ENCODE data around the gene CCNB1IP1.

CCNB1IP1 gene

GRCh38 chr14:20375471-20375870 lies 42.4 kb upstream of the CCNB1IP1 start:
- no peak overlapping the region for H3K27ac ChIP-seq
- TF ChIP-seq, protein P1, sequence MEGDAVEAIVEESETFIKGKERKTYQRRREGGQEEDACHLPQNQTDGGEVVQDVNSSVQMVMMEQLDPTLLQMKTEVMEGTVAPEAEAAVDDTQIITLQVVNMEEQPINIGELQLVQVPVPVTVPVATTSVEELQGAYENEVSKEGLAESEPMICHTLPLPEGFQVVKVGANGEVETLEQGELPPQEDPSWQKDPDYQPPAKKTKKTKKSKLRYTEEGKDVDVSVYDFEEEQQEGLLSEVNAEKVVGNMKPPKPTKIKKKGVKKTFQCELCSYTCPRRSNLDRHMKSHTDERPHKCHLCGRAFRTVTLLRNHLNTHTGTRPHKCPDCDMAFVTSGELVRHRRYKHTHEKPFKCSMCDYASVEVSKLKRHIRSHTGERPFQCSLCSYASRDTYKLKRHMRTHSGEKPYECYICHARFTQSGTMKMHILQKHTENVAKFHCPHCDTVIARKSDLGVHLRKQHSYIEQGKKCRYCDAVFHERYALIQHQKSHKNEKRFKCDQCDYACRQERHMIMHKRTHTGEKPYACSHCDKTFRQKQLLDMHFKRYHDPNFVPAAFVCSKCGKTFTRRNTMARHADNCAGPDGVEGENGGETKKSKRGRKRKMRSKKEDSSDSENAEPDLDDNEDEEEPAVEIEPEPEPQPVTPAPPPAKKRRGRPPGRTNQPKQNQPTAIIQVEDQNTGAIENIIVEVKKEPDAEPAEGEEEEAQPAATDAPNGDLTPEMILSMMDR (conservative IDR thresholded peaks at IDR 0.05) = no peak

DNA sequence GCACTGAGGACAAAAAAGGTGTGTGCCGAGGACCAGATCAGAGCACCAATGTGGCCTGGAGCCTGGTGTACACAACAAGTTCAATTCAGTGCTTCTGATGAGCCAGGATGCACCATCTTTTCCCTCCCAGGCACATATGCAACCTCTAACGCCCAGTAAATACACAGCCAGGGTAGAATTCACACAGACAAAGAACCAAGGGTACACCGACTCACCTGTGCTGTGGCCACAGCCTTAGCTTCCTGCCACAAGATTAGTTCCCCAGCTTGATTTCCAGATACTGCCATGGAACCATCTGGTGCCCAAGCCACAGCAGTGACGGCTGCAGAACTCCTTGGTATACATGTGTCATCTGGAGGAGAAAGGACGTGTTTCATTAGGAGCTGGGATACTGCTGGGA lies 39.7 kb upstream of the CCNB1IP1 start:
- TF ChIP-seq, protein P1 (conservative IDR thresholded peaks at IDR 0.05) = no peak
- H3K27ac ChIP-seq = no peak overlapping the region

- H3K27ac ChIP-seq = no peak overlapping the region
- TF ChIP-seq, protein P1 (conservative IDR thresholded peaks at IDR 0.05) = no peak
Measured at GRCh38 chr14:20365928-20366327, 32.8 kb upstream of the CCNB1IP1 start.

- peak overlapping the region; percentile 50 for H3K27ac ChIP-seq
Measured at GRCh38 chr14:20358474-20358873, 25.4 kb upstream of the CCNB1IP1 start.

- TF ChIP-seq, protein P1 (conservative IDR thresholded peaks at IDR 0.05) = no peak
- H3K27ac ChIP-seq = no peak overlapping the region
Measured at GRCh38 chr14:20356422-20356821, 23.3 kb upstream of the CCNB1IP1 start.

DNA sequence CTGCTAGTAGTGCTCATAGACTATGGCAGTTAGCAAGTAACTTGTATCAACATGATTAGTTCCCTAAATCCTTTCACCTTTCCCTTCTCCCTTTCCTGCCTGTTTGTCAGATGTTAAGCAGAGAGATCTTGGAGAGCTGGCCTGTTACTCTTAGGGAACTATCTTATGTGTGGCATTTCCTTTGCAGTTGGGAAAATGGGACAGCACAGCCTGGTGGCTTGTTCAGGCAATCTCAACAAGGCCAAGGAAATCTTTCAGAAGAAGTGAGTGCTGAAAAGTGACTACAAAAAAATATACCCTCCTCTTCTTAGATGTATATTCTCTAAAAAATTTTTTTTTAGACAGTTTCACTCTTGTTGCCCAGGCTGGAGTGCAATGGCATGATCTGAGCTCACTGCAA lies 17.8 kb upstream of the CCNB1IP1 start:
- TF ChIP-seq, protein P1 (conservative IDR thresholded peaks at IDR 0.05) = no peak; the same call in 1 of the 2 replicates
- H3K27ac ChIP-seq = no peak overlapping the region

GRCh38 chr14:20350282-20350681 lies 17.2 kb upstream of the CCNB1IP1 start:
- H3K27ac ChIP-seq = no peak overlapping the region
- TF ChIP-seq, protein P1 (conservative IDR thresholded peaks at IDR 0.05) = no peak

- TF ChIP-seq, protein P1 (conservative IDR thresholded peaks at IDR 0.05) = no peak
- H3K27ac ChIP-seq = no peak overlapping the region
Measured at GRCh38 chr14:20347747-20348146, 14.7 kb upstream of the CCNB1IP1 start.

All from VCaP (cell line).